ENCODE results near the gene TP63.

Gene TP63

DNA sequence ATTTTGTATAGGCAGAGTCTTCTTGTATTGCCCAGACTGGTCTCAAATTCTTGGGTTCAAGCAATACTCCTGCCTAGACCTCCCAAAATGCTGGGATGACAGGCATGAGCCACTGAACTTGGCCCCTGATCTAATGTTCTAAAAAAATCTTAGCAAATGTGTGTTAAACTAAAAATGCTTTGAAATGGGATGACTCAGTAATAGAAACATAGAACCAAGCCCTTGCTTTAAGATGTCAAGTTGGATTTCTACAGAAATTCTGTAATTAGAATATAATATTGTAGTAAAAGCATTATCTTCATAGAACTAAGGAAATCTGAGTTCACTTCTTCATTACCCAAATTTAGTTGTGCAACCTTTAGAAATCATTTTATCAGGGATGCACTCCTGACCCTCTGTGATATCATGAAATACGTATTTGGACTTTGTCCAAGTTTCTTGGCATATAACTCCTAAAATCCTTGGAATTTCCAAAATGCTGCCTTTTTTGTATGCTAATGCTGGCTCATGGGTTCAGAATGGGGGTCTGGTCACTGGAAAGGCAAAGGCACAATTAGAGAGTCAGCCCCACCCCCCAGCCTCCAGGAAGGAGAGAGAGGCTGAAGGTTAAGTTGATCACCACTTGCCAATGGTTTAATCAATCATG, 217.3 kb downstream of the TP63 start:
- peak; percentile 9 for DNase-seq (ENCODE audit: low read depth)
- TF ChIP-seq, protein P1, sequence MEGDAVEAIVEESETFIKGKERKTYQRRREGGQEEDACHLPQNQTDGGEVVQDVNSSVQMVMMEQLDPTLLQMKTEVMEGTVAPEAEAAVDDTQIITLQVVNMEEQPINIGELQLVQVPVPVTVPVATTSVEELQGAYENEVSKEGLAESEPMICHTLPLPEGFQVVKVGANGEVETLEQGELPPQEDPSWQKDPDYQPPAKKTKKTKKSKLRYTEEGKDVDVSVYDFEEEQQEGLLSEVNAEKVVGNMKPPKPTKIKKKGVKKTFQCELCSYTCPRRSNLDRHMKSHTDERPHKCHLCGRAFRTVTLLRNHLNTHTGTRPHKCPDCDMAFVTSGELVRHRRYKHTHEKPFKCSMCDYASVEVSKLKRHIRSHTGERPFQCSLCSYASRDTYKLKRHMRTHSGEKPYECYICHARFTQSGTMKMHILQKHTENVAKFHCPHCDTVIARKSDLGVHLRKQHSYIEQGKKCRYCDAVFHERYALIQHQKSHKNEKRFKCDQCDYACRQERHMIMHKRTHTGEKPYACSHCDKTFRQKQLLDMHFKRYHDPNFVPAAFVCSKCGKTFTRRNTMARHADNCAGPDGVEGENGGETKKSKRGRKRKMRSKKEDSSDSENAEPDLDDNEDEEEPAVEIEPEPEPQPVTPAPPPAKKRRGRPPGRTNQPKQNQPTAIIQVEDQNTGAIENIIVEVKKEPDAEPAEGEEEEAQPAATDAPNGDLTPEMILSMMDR (IDR thresholded peaks at IDR 0.05; ENCODE audit: low read length, missing control alignments), result no peak
- no peak overlapping the region for H3K4me3 ChIP-seq (replicated peaks; ENCODE audit: low read depth, low read length)

DNA sequence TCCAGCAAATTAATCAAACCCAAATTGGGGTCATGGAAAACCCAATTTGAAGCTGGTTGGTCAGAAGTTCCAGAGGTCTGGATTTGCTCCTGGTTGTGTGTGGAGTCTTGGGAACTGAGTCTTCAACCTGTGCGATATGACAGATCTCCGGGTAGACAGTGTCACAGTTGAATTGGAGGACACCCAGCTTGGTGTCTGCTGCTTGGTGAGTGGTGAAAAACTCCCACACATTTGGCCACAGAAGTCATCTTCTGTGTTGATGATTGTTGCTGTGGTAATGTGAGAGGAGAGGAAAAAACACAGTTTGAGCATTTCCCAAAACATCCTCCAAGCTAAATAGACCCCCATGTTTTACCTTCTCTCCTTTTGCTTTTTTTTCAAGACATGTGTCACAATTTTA, 218.1 kb downstream of the TP63 start:
- TF ChIP-seq, protein P1 (IDR thresholded peaks at IDR 0.05; ENCODE audit: low read length, missing control alignments), result no peak
- H3K4me3 ChIP-seq (replicated peaks; ENCODE audit: low read depth, low read length), result no peak overlapping the region
- peak; percentile 19 for DNase-seq (ENCODE audit: low read depth)

DNA sequence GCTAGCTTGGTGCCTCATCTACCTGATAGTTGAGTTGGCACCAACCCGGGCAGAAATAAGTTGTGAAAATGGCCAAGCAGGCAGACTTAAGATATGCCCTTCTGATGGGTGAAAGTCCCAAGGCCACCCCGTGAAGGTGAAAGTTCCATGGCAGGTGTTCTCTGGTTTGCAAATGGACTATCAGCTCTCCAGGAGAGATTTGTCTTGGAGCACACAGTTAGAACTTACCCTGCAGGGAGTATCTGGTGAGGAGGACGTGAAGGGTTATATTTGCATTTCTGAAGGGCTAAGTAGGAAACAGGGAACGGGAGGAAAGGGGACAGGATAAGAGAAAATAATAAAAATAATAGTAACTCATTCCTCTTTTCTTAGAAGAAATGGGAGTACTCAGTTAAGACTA, 220.5 kb downstream of the TP63 start:
- DNase-seq (ENCODE audit: low read depth), result no peak

DNA sequence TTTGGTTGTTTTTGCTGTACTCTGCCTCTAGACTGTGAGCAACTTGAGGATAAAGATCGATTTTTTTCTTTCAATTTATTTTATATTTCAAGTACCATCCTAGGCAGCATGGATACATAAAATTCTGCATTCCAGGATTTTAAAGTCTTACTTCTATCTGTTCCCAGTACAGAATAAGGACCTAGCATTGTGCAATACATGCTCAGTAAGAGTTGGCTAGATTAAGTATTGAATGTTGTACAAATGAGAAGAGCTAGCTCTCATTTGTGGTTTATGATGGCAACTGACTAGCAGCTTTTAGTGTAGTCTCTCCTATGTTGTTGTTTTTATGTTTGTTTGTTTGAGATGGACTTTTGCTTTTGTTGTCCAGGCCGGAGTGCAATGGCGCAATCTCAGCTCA, 222.7 kb downstream of the TP63 start:
- TF ChIP-seq, protein P1 (IDR thresholded peaks at IDR 0.05; ENCODE audit: low read length, missing control alignments), result no peak
- peak; percentile 8 for DNase-seq (ENCODE audit: low read depth)
- no peak overlapping the region for H3K4me3 ChIP-seq (replicated peaks; ENCODE audit: low read depth, low read length)

More for the DNA sequence above, 220.5 kb downstream of the TP63 start:
- TF ChIP-seq, protein P1 (IDR thresholded peaks at IDR 0.05; ENCODE audit: low read length, missing control alignments), result no peak
- H3K4me3 ChIP-seq (replicated peaks; ENCODE audit: low read depth, low read length), result no peak overlapping the region

DNA sequence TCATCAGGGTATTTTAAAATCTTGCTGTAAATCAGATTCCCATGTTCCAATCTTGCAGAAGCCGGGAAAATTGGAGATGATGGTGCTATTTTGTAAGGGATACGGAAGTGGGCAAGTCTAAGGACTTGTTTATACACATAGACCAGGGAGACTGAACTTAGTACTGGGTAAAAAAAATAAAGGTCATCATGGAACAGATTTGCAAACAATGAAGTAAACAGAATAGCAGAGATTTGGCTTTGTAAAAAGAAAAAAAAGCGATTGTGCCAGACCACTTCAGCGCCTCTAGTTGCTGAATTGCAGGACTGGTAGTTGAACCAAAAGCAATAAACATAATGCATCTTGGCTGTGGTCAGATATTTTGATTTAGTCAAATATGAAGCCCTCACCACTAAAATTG, 229.1 kb downstream of the TP63 start:
- TF ChIP-seq, protein P1 (IDR thresholded peaks at IDR 0.05; ENCODE audit: low read length, missing control alignments), result no peak

DNA sequence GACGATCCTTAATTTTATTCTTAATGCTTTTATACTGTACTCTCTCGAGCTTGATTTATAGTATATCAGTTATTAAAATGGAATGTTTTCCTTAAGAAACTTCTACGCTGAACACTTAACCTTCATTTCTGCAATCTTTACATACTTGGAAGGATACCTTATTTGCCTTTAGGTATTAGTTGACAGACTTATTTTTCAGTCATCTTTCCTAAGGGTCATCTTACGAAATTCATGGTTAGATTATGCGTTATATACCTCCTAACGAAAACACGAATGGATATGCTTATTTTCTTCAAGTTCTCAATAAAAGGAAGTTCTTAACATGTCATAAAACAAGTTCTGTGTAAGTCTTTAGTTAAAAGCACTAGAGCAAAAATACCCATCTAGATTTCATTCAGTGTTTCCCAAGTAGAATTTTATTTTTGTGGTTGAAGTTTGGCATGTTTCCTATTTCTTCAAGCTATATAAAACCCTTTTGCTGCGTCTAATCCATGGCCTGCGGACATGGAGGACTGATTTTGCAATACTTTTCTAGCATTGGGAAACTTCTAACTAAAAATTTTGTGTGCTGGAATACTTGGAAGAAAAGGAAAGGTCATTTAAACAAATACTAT, 231.3 kb downstream of the TP63 start:
- TF ChIP-seq, protein P1 (IDR thresholded peaks at IDR 0.05; ENCODE audit: low read length, missing control alignments), result no peak

More for the DNA sequence above, 229.1 kb downstream of the TP63 start:
- DNase-seq (ENCODE audit: low read depth), result no peak
- no peak overlapping the region for H3K4me3 ChIP-seq (replicated peaks; ENCODE audit: low read depth, low read length)

DNA sequence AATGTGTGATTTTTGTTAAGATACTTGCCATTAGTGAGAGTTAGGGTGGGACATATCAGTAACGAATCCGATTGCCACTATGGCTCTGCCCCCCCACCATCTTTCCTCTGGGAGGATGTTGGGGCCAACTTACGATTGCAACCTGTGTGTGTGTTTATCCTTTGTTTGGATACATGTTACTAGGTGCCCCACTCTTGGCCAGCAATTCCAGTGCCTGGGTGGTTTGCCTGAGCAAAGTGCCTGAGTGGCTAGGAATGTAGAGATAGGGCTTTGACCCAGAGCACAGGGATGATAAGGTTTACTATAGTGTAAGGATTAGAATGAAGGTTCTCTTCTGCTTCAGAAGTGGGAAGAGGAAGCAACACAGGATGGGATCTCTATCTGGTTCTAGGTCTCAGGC, 231.8 kb downstream of the TP63 start:
- H3K4me3 ChIP-seq (replicated peaks; ENCODE audit: low read depth, low read length), result no peak overlapping the region
- TF ChIP-seq, protein P1 (IDR thresholded peaks at IDR 0.05; ENCODE audit: low read length, missing control alignments), result no peak
- peak; percentile 11 for DNase-seq (ENCODE audit: low read depth)

More for the DNA sequence above, 231.3 kb downstream of the TP63 start:
- no peak overlapping the region for H3K4me3 ChIP-seq (replicated peaks; ENCODE audit: low read depth, low read length)
- peak; percentile 52 for DNase-seq (ENCODE audit: low read depth)

Data from fibroblast of pulmonary artery (primary cell).